K562 (cell line): ENCODE measurements around the gene FGF5. TPM values are rescaled to one million over a fixed set of nuclear protein-coding genes. Genes with fewer than 3 reads are reported as not detected.

ENCODE experiments used
- AFF1 ChIP-seq, 2 experiments: fragments of 450-650 bp; IDR thresholded peaks; 2 replicates each; pipeline ENCODE4 v1.6.1; 2018; ENCODE audit warnings: mild to moderate bottlenecking in 2 of 2, low read depth in 1 of 2; ENCODE audit not compliant: partially characterized antibody in 2 of 2
- ARID2 ChIP-seq: fragments of 450-650 bp; IDR thresholded peaks from 2 replicates; pipeline ENCODE4 v1.6.1; 2017; ENCODE audit warnings: antibody characterized with exemption, mild to moderate bottlenecking
- BDP1 ChIP-seq: IDR thresholded peaks from 3 replicates; pipeline ENCODE4 v1.6.1; 2011; ENCODE audit not compliant: insufficient read length, insufficient read depth
- DDX20 ChIP-seq: fragments of 450-650 bp; IDR thresholded peaks from 2 replicates; pipeline ENCODE4 v1.6.1; 2016; ENCODE audit warnings: missing genetic modification characterization, low read depth, mild to moderate bottlenecking, missing compliant biosample characterization, moderate library complexity
- FOXJ3 ChIP-seq: sonication (generic); formaldehyde crosslinking; IDR thresholded peaks from 2 replicates; pipeline ENCODE4 v1.4.0; 2020; ENCODE audit warnings: mild to moderate bottlenecking, missing genetic modification reagents
- FOXK1 ChIP-seq: sonication (generic); formaldehyde crosslinking; IDR thresholded peaks from 2 replicates; pipeline ENCODE4 v1.8.0; 2022; ENCODE audit warnings: missing genetic modification reagents, mild to moderate bottlenecking, borderline replicate concordance
- GABPB1 ChIP-seq: sonication (generic); formaldehyde crosslinking; IDR thresholded peaks from 2 replicates; pipeline ENCODE4 v1.8.0; 2022; ENCODE audit warnings: mild to moderate bottlenecking, missing genetic modification reagents
- HES1 ChIP-seq: fragments of 450-650 bp; IDR thresholded peaks from 2 replicates; pipeline ENCODE4 v1.6.1; 2016; ENCODE audit warnings: low read depth, mild to moderate bottlenecking, moderate library complexity
- HSF4 ChIP-seq: fragments of 250-450 bp; sonication (Bioruptor Pico); IDR thresholded peaks from 2 replicates; pipeline ENCODE4 v2.1.2; 2022; ENCODE audit warnings: mild to moderate bottlenecking, moderate library complexity, borderline replicate concordance
- MAX ChIP-seq: sonication (generic); formaldehyde crosslinking; IDR thresholded peaks from 2 replicates; pipeline ENCODE4 v1.9.0; 2022; ENCODE audit warnings: mild to moderate bottlenecking, missing genetic modification reagents
- NEUROD1 ChIP-seq: fragments of 150-350 bp; IDR thresholded peaks from 2 replicates; pipeline ENCODE4 v1.6.1; 2014; ENCODE audit warnings: borderline replicate concordance, low read length, low read depth; ENCODE audit not compliant: partially characterized antibody
- NR1H2 ChIP-seq: sonication (generic); formaldehyde crosslinking; IDR thresholded peaks from 2 replicates; pipeline ENCODE4 v1.4.0; 2020; ENCODE audit warnings: mild to moderate bottlenecking, missing genetic modification reagents
- RFX5 ChIP-seq: IDR thresholded peaks from 2 replicates; pipeline ENCODE4 v1.6.1; 2011; ENCODE audit warnings: low read depth, mild to moderate bottlenecking, improper control_type of control experiment, low read length
- SMARCE1 ChIP-seq: fragments of 450-650 bp; IDR thresholded peaks from 2 replicates; pipeline ENCODE4 v1.7.1; 2016; ENCODE audit warnings: mild to moderate bottlenecking
- TAL1 ChIP-seq: fragments of 450-650 bp; IDR thresholded peaks from 2 replicates; pipeline ENCODE4 v1.6.1; 2016; ENCODE audit warnings: mild to moderate bottlenecking
- TCF3 ChIP-seq: sonication (generic); formaldehyde crosslinking; IDR thresholded peaks from 2 replicates; pipeline ENCODE4 v1.4.0; 2020; ENCODE audit warnings: mild to moderate bottlenecking, missing genetic modification reagents
- TFE3 ChIP-seq: fragments of 450-650 bp; formaldehyde crosslinking; IDR thresholded peaks from 2 replicates; pipeline ENCODE4 v1.4.0; 2020; ENCODE audit warnings: mild to moderate bottlenecking, mixed read lengths
- ZBED1 ChIP-seq: IDR thresholded peaks from 2 replicates; pipeline ENCODE4 v1.6.1; 2014
- ZBTB1 ChIP-seq: sonication (generic); formaldehyde crosslinking; IDR thresholded peaks from 2 replicates; pipeline ENCODE4 v1.8.1; 2023; ENCODE audit warnings: missing genetic modification reagents, low read depth, mild to moderate bottlenecking, borderline replicate concordance
- polyA plus RNA-seq, 8 experiments: library from polyadenylated mRNA; depleted of rRNA in 4 of 8; stranded (reverse) in 5 of 8; unstranded in 3 of 8; fragments of >200 nt; fragmentation: Nextera tagmentation in 2 of 8; fragmentation: Illumina TruSeq in 1 of 8; extraction: Ambion mirVana in 2 of 8; extraction: Trizol in 1 of 8; gene quantifications; 2 replicates each; pipeline versions ENCODE4 v1.2.1 to v1.2.3, GENCODE V29; 2011 to 2014; ENCODE audit warnings: inconsistent platforms in 1 of 8, missing spikeins in 1 of 8
- total RNA-seq, 7 experiments: library from RNA; depleted of rRNA in 6 of 7; stranded (reverse); fragments of >200 nt in 6 of 7; fragmentation: Illumina TruSeq in 2 of 7; extraction: Trizol in 2 of 7; gene quantifications; 2 replicates each; pipeline versions ENCODE4 v1.2.1 to v1.2.3, GENCODE V29; 2011 to 2021; ENCODE audit warnings: low replicate concordance in 1 of 7
- TF ChIP-seq, protein P1 (sequence below): fragments of 450-650 bp; formaldehyde crosslinking; IDR thresholded peaks from 2 replicates; pipeline ENCODE4 v1.4.0; 2022; ENCODE audit warnings: missing genetic modification characterization

The FGF5 gene
- total and polyA plus RNA-seq, 9 of the 15 experiments (the other 6 are each of a cell fraction or from before 2014, with no cell fraction given), result 0.38 to 2.7 (median 1.1) TPM

GRCh38 chr4:80253510-80253909 is 13.0 kb upstream of the FGF5 start (continued):
- no peak for TF ChIP-seq ZBTB1
- no peak for TF ChIP-seq TFE3 (CRISPR knock-in tag)
- TF ChIP-seq TCF3 (CRISPR knock-in tag), result peak; percentile 99
- TF ChIP-seq TAL1, result peak; percentile 99
- TF ChIP-seq BDP1, result no peak
- no peak for TF ChIP-seq DDX20
- TF ChIP-seq ARID2, result no peak
- no peak for TF ChIP-seq HSF4
- peak in 1 of 2 experiments; percentile 60 for TF ChIP-seq AFF1 (IDR thresholded peaks at IDR 0.05; ENCODE audit: low read depth in 1 of 2, partially characterized antibody in 2 of 2)
- TF ChIP-seq, protein P1, sequence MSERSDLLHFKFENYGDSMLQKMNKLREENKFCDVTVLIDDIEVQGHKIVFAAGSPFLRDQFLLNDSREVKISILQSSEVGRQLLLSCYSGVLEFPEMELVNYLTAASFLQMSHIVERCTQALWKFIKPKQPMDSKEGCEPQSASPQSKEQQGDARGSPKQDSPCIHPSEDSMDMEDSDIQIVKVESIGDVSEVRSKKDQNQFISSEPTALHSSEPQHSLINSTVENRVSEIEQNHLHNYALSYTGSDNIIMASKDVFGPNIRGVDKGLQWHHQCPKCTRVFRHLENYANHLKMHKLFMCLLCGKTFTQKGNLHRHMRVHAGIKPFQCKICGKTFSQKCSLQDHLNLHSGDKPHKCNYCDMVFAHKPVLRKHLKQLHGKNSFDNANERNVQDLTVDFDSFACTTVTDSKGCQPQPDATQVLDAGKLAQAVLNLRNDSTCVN (CRISPR knock-in tag), result no peak
- TF ChIP-seq FOXJ3 (CRISPR knock-in tag), result no peak
- TF ChIP-seq NR1H2, result peak; percentile 69; the same call in 1 of the 2 replicates
- TF ChIP-seq HES1, result peak; percentile 66; the same call in 1 of the 2 replicates
- 0 out of 2 replicates have a peak, but pooled peaks have one; percentile 27 for TF ChIP-seq GABPB1 (CRISPR knock-in tag)
- TF ChIP-seq RFX5, result no peak
- TF ChIP-seq ZBED1, result peak; percentile 89; the same call in 1 of the 2 replicates
- peak; percentile 89 for TF ChIP-seq SMARCE1
- no peak for TF ChIP-seq MAX (CRISPR knock-in tag)
- peak; percentile 86 for TF ChIP-seq NEUROD1
- no peak for TF ChIP-seq FOXK1 (CRISPR knock-in tag)
